NCI-H2171 treated with DMSO at 0.1 percent for 48 hours (cell line): Measurements from ENCODE around the gene KBTBD8.

Source experiments
- DNase-seq: peaks from one replicate; lab custom pipeline; 2025; lab: John Stamatoyannopoulos, UW

The KBTBD8 gene

DNA sequence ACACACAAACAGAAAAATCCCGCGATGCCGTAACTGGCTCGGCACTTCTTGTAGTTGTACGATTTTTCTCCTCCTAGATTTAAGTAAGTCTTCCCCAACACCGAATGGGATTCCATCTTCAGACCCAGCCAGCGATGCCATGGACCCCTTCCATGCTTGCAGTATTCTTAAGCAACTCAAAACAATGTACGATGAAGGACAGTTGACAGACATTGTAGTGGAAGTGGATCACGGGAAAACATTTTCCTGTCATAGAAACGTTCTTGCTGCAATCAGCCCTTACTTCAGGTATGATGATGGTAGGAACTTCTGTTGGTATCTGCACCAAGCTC, 763 bp downstream of the KBTBD8 start:
- peak; percentile 0 for DNase-seq

DNA sequence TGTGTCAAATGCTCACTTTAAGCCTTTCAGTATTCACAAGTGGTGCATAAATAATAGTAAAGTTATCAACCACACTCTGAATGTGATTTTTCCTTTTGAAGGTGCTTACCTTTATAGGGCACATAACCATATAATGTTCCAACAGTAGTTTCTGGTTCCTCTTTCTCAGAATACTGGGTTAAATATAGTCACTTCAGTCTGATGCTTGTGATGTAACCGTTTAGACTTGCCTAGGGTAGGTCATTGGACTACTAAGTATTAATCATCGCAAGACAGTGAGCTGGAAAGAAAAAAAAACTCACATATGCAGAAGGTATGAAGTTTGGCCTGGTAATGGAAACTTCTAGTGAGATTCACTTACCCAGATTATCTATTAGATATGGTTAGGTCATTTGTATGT, 1.9 kb downstream of the KBTBD8 start:
- no peak for DNase-seq

DNA sequence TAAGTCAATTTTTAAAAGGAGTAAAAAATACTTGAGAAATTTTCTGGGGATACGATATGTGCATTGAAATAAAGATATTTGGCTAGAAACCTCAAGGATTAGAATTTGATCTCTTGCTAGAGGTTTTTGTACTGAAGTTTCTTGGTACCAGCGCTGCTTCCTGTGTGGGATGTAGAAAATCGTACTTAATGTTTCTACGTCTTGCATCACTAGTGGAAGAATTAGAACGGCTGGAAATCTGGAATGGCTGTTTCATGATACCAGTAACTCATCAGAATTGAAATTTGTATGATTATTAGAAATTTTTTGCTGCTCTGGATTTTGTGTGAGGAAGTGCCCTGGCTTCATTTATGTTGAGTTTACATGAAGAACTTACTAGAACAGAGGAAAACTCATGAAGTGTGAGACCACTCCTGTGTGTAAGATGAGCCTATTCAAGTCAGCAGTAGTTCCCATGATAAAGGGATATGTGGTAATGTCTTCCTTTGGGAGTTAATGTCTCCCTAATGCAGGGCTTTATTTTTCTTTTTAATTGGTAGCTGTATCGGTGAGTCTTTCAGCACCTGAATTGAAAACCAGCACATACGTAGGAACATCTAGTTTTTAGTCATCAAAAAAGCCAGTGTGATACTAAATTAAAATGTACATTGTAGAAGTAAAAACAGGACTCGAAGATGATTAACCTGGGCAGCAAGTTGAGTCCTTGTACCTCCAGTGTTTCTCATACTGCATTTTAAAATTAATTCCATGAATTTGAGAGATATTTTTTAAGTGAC, 3.2 kb downstream of the KBTBD8 start:
- DNase-seq = no peak

DNA sequence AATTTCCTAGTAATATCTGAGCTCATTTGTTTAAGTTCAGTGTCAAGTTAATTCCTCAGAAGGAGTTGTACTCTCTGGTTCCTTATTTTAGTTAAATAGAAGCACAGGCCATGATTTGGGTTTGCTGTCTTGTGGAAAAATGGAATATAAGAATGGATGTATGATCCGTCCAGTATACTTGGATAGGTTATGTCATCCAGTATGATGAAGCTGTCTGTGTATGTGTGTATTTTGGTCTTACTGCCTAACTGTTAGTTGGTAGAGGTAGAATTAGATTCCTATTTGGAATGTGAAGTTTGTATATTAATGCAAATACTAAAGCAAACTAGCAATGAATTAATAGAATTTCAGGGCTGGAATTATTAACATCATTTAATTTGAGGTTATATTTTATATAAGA, 7.9 kb downstream of the KBTBD8 start:
- no peak for DNase-seq

DNA sequence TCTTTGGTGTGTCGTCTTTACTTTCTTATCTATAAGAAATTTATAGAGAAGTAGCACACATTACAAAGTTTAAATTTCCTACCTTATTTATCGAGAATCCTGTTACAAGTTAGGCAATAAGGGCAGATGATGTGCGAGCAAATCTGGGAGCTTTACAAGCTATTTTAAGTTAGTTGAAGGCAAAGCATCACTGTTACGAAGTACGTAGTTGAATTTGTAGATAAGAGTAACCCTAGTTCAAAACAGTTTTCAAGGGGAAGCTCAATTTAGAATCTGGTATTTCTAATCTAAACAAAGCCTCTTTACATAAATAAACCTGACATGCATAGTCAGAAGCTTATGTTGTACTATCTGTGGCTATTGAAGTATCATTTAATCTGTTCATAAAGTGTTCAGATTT, 8.4 kb downstream of the KBTBD8 start:
- DNase-seq = no peak

DNA sequence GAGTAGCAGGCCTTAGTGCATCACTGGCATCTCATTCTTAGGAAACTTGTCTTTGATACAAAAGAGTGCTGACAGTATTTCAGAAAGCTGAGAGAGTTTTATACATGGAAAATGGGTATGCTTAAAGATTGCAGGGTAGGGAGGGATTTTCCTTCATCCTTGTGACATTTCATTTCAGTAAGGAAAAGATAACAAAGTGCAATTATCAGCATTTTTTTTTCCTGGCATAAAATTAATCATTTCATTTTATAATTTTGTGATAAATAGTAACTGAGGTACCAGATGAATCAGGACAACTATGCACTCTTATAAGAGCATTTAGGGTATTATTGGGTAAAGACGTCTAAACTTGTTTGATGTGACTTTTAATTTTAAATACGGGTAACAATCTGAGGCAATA, 10.3 kb downstream of the KBTBD8 start:
- DNase-seq = no peak

DNA sequence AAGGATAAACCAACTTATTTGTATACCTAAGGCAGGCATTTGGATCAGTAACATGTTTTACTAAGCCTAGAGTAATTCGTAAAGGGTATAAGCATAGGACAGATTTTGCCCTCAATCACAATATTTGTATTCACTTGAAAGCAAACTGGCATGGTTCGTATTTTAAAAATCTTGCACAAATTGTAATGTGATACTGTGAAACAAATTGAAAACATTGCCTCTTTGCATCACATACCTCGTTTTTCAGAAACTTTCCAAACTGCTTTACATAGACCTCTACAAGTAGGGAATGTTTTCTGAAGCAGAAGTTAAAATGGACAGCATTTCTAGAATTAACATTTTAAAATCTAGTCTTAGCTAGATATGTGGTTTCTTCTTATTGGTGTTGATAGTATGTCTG, 11.6 kb downstream of the KBTBD8 start:
- no peak for DNase-seq

DNA sequence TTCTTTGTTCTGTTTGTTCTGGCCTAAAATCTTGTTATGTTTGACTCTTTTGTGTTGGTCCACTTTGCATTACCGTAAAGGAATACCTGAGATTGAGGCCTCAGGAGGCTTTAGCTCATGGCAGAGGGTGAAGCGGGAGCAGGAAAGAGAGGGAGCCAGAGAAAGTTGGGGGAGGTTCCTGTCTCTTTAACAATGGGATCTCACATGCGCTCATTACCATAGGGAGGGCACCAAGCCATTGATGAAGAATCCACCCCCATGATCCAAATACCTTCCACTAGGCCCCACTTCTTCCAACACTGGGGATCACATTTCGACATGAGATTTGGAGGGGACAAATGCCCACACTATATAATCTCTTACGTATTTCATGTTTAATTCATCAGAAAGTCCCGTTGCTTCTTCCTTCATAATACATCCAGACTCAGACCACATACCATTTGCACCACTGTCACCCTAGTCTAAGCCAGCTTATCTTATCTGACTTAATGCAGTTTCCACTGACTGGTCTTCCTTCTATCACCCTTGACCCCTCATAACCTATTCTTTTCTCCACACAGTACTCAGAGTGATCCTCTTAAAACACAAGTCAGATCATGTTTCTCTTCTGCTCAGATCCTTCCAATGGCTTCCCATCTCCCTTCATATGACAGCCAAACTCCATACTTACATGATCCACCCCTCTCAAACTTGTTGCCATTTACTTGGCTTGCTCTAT, 13.5 kb downstream of the KBTBD8 start:
- DNase-seq = no peak

DNA sequence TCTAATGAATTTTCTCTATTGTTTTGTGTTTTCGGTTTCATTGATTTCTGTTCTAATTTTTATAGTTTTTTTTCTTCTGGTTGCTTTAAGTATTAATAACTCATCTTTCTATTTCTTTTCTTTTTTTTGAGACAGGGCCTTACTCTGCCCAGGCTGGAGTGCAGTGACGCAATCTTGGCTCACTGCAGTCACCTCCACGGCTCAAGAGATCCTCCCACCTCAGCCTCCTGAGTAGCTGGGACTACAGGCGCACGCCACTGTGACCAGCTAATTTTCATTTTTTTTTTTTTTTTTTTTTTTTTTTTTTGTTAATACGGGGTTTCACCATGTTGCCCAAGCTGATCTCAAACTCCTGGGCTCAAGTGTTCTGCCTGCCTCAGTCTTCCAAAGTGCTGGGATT, 14.5 kb downstream of the KBTBD8 start:
- no peak for DNase-seq

DNA sequence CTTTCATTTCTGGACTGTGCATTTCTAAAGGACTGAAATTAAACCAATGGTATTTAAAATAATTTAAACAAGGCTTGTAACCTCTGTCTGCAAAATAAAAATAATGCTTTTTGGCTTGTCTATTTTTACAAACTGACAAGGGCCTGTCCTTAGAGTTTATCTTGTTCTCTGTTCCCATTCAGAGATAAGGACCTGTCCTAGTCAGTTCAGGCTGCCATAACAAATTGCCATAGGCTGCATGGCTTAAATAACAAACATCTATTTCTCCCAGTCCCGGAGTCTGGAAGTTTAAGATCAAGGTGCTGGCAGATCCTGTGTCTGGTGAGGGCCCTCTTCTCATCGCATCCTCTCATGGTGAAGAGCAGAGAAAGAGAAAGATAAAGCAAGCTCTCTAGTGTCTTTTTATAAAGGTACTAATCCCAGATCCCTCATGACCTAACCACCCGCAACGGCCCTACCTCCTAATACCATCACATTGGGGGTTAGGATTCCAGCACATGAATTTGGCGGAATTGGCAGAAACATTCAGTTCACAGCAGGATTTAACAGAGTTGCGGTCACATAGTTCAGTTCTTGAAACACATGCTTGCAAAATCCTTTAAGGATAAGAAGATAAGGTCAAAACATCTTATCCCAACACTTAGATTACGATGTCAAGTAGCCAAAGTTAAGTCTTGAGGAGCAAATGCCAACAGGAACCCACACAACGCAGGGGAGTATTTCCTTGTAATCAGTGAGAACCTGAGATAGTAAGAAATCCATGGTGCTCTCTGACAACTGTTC, 17.8 kb downstream of the KBTBD8 start:
- no peak for DNase-seq

DNA sequence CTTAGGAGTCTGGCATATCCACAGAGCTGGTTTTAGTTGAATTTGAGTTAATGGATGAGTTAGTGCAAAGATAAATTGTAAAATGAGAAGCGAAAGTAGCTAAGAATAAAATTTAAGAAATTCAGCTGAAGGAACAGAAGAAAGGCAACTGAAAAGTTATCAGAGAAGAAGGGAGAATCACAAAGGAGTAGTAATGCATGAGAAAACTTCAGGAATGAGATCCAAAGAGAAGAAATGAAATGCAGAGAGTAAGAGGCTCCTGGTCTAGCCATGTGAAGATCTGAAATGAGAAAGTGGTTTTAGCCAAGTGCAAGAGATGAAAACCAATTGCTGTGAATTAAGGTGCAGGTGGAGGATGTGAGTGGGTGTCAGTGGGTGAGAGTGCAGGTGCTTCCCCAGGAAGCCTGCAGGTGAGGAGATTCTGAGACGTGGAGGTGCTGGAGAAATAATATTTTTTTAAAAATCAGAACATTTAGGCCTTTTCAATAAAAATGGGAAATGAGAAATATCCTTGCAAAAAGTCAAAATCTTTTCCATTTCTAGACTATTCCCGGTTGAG, 18.5 kb downstream of the KBTBD8 start:
- no peak for DNase-seq

DNA sequence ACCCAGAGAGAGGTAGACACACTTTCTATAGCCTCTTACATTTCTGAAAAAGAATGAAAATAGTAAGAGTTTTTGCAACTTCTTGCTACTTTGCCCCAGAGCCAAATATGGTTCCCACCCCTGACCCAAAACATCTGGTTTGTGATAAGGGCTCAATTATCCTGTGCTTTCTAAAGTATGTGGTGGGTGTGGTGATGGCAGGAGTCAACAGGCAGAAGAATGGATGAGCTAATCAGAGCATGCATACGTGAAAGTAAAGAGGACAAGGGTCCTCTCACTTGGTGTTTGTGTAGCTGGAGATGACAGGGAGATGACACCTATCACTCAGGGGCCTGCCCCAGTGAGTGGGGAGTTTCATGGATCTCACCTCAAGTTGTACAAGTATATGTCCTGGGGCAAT, 19.1 kb downstream of the KBTBD8 start:
- no peak for DNase-seq

DNA sequence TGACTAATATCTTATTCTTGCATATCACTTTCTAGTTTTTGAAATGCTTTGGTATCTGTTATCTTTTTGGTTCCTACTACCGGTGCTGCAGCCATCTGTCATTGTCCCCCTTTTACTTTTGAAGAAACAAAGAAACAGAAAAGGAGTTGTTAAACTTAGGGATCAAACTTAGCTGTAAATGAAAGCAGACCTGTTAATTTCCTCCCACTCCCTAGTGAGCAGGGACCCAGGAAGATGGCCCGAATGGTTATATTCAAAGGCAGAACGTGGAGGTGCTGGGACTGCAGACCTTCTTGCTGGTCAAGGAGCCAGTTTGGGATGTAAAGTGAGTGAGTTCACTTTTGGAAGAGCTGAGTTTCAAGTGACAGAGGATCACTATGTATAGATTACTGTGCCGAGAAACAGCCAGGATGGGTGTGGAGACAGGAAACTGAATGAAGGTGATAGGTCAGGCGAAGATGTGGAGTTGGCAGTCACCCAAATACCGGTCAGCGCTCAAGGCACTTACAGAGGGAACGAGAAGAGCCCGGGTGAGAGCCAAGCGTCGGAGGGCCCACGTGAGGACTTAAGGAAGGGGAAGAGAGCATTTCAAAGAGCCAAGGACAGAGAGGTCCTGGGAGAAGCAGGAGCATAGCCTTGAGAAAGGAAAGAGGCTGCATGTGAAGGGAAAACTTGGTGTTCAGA, 20.1 kb downstream of the KBTBD8 start:
- DNase-seq = no peak

DNA sequence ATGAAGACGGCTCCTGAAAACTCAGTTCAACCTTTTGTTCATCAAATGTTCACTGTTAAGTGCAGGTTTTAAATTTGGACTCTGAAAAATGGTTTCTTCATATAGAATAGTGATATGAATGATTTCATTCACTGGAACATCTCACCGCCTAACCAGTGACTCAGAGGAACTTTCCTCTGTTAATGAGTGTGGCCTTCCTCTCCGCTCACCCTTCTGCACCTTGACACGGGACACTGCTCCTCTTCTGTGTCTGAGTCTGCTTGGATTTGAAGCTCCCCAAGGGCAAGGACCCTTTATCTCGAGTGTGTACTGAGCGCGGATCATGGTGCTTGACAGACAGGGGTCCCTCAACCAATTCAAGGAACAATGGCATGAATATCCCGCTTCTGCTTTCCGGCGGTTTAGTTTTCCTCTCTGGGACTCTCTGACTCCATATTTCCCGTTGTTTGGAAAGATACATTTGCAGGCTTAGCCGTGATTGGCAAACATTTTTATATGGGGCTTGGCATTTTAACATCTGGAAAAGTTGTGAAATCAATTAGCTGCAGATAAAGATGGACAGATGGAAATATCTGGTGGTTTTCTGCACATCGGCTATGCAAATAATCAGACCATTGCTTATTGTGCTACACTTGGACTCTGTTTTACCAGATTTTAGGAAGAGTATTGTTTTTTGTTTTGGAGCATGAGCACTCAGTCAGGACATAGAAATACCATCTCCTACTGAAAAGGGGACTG, 20.9 kb downstream of the KBTBD8 start:
- no peak for DNase-seq

DNA sequence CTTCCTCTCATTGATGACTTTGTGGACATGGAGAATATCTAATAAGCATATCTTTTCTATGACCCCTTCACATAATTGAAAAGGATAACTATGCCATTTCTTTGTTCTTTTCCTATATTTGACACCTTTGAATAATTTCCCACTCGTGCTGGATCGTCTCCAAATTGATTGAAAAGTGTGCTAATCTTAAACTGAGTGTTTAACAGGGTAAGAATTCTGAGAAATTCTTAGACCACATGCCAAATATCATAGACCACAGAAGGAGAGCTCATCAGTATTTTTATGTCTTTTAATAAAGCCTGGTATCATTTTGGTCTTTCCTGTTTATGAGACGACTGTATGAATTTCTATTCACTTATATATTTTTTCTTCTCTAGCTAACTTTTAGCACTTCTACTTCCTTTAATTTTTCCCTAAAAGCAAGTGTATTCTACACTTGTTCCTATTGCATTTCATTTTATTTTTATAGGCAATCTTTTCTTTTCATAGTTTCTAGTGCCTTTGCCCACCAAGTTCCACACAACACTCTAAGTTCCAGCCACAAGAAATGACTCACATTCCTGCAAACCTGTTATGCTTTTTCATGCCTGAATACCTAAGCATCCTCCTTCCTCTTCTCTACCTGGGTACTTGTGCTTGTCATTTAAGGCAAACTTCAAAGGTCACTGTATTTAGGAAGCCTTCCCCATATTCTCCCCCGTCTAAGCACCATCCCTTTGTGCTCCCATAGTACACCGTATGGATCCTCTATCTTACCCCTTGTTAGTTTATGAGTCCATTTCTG, 30.1 kb downstream of the KBTBD8 start:
- DNase-seq = no peak

DNA sequence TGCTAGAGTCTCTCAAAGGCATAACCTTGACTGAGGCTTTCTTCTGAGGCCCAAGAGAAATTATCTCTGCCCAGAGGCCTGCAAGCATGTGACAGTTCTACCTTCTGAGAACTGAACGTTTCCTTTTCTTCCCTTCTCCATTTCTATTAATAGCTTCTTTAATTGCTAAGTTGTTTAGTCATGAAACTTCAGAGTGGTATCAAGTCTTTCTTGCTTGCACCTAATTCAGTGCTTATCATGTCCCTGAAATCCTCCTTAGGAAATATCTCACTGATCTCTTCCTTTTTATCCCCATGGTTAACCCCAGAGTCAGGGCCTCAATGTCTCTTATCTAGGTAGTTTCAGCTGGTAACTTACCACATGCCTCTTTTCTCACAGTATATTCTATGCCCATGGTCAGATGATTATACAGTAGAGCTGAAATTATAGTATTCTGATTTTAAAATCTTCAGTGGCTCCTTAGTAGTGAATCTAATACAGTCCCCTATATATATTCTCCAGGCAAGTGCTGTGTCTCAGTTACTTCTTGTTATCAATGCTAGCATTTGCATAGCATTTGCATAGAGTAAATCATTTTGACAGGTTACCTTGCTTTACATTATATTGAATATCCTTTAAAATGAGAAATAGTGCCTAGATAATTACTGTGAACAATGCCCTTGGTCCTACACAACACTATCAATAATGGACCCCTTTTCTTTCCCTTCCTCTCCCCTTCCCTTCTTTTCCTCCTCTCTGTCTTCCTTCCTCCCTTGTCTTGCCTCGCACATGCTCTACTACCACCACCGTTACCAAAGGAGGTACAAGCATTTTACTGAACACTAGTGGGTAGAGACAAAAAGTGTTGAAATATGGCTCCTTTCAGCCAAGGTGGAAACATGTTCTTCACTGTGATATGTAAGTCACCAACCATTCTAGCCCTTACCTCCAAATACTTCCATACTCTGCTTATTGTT, 33.0 kb downstream of the KBTBD8 start:
- no peak for DNase-seq

DNA sequence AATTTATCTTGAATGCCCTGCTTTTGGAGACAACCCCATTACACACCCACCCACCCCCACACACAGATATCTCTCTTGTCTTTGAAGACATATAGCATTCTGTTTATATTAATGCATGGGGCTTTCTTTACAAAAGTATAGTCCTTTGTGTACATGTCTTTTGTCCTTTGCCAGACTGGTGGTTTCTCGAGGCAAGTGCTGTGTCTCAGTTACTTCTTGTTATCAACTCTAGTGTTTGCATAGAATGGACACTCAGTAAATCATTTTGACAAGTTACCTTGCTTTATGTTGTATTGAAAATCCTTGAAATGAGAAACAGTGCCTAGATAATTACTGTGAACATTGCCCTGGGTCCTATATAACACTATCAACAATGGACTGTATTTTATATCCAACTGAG, 33.9 kb downstream of the KBTBD8 start:
- no peak for DNase-seq

DNA sequence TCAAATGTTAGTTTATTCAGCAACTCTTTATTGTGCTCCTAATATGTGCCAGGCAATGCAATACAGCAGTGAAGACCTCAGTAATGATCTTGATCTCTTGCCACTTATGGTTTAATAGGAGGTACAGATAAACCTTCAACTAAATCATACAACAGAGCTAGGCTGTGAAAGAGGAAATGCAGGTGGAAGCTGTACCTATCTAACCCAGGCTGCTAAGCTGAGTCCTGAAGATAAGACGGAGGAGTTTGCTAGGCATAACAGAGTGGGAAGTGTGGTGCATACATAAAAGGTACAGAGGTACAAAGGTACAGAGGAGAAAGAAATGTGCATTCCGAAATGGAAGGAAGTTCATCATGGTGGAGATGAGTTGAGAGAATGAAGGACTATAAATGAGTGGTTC, 35.0 kb downstream of the KBTBD8 start:
- no peak for DNase-seq

DNA sequence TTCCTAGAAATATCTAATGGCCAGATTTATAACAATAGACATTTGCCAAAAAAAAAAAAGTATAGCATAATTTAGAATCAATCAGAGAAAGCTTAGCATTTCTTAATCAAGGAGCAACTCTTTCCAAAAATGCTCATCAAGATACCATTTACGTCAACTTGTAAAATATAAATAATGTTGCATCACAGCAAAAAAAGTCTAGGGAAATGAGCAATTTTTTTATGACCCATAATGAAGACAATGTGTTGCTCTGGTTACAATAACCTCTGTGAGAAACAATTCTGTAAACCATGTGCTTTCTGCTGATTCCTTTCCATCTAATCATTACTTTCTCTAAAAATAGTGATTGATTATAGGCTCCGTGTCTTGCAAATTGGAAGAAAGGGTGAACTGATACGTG, 36.3 kb downstream of the KBTBD8 start:
- DNase-seq = no peak

DNA sequence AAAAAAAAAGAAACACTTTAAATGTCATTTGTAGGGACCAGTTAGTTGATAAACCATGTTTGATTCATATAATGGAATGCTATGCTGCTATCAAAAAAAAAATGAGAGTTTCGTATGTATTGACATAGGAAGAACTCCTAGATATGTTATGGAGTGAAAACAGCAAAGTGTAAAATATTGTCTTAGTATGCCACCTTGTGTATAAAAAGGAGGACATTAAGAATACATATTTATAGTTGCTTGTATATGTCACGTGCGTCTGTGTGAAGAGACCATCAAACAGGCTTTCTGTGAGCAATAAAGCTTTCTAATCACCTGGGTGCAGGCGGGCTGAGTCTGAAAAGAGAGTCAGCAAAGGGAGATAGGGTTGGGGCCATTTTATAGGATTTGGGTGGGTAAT, 39.5 kb downstream of the KBTBD8 start:
- DNase-seq = no peak
